Naive thymus-derived CD8-positive, alpha-beta T cell (primary cell): ENCODE data around the gene MEIOSIN. TPM values are rescaled to one million over a fixed set of nuclear protein-coding genes. Genes with fewer than 3 reads are reported as not detected.

Experiments used
- polyA plus RNA-seq, 3 donors: library from polyadenylated mRNA; unstranded; fragments of 300-500 nt; fragmentation: Illumina TruSeq; gene quantifications; one replicate each; pipeline ENCODE4 v1.2.3, GENCODE V29; 2021
- total RNA-seq, 8 experiments: library from RNA in 2 of 8; stranded (reverse) in 2 of 8; gene quantifications; one replicate each; pipeline ENCODE4 v1.2.3 and lab custom pipeline; 2021 to 2026

MEIOSIN gene
- total and polyA plus RNA-seq, 5 experiments from 2014 or later = not detected

Other genes starting within 250 kb of the MEIOSIN start
- gene RTN2, start 236.4 kb upstream of the MEIOSIN start, total RNA-seq = 1 to 10 TPM; 1.0 to 1.8 TPM
- under 1 TPM in 2 of 3 donors, not detected in 1; 0.27 to 0.41 TPM for gene RTN2, start 236.4 kb upstream of the MEIOSIN start, polyA plus RNA-seq
- 10 to 100 TPM; 12.4 to 15.6 TPM for gene PPM1N, start 235.0 kb upstream of the MEIOSIN start, total RNA-seq
- gene PPM1N, start 235.0 kb upstream of the MEIOSIN start, polyA plus RNA-seq = 1 to 10 TPM; 7.2 to 8.7 (median 7.7) TPM
- 10 to 100 TPM; 72.0 to 72.1 TPM for gene VASP, start 226.0 kb upstream of the MEIOSIN start, total RNA-seq
- 10 to 100 TPM; 39.9 to 49.6 (median 49.0) TPM for gene VASP, start 226.0 kb upstream of the MEIOSIN start, polyA plus RNA-seq
- 10 to 100 TPM in 1 of 2 experiments, 1 to 10 TPM in 1; 8.8 to 10.6 TPM for gene OPA3, start 148.6 kb upstream of the MEIOSIN start, total RNA-seq
- gene OPA3, start 148.6 kb upstream of the MEIOSIN start, polyA plus RNA-seq = 10 to 100 TPM in 2 of 3 donors, 1 to 10 TPM in 1; 7.5 to 25.3 (median 13.2) TPM
- not detected for gene GPR4, start 131.2 kb upstream of the MEIOSIN start, total RNA-seq
- not detected for gene GPR4, start 131.2 kb upstream of the MEIOSIN start, polyA plus RNA-seq
- 10 to 100 TPM; 52.1 to 56.8 TPM for gene EML2, start 94.0 kb upstream of the MEIOSIN start, total RNA-seq
- 10 to 100 TPM in 2 of 3 donors, 1 to 10 TPM in 1; 8.8 to 17.8 (median 11.5) TPM for gene EML2, start 94.0 kb upstream of the MEIOSIN start, polyA plus RNA-seq
- gene GIPR, start 65.2 kb upstream of the MEIOSIN start, total RNA-seq = 10 to 100 TPM in 1 of 2 experiments, 1 to 10 TPM in 1; 9.7 to 10.4 TPM
- gene GIPR, start 65.2 kb upstream of the MEIOSIN start, polyA plus RNA-seq = under 1 TPM in 2 of 3 donors, not detected in 1; 0.38 to 0.61 TPM
- 100 to 1,000 TPM; 395 to 410 TPM for gene SNRPD2, start 41.5 kb upstream of the MEIOSIN start, total RNA-seq
- 1,000 to 10,000 TPM; 1,119 to 1,289 (median 1,220) TPM for gene SNRPD2, start 41.5 kb upstream of the MEIOSIN start, polyA plus RNA-seq
- 10 to 100 TPM in 1 of 2 experiments, 1 to 10 TPM in 1; 7.3 to 11.4 TPM for gene QPCTL, start 40.8 kb upstream of the MEIOSIN start, total RNA-seq
- 1 to 10 TPM in 2 of 3 donors, under 1 TPM in 1; 0.65 to 2.3 (median 1.6) TPM for gene QPCTL, start 40.8 kb upstream of the MEIOSIN start, polyA plus RNA-seq
- gene FBXO46, start 2.5 kb upstream of the MEIOSIN start, total RNA-seq = 10 to 100 TPM; 35.3 to 42.3 TPM
- gene FBXO46, start 2.5 kb upstream of the MEIOSIN start, polyA plus RNA-seq = 10 to 100 TPM; 12.4 to 15.2 (median 12.5) TPM
- gene SIX5, start 35.8 kb downstream of the MEIOSIN start, total RNA-seq = 1 to 10 TPM; 1.4 to 1.8 TPM
- under 1 TPM; 0.08 to 0.11 (median 0.09) TPM for gene SIX5, start 35.8 kb downstream of the MEIOSIN start, polyA plus RNA-seq
- 10 to 100 TPM; 44.2 to 44.3 TPM for gene DMPK, start 49.1 kb downstream of the MEIOSIN start, total RNA-seq
- under 1 TPM; 0.60 to 0.99 (median 0.81) TPM for gene DMPK, start 49.1 kb downstream of the MEIOSIN start, polyA plus RNA-seq
- 10 to 100 TPM; 49.5 to 54.1 TPM for gene DMWD, start 59.4 kb downstream of the MEIOSIN start, total RNA-seq
- 10 to 100 TPM in 2 of 3 donors, 1 to 10 TPM in 1; 8.0 to 16.5 (median 11.9) TPM for gene DMWD, start 59.4 kb downstream of the MEIOSIN start, polyA plus RNA-seq
- under 1 TPM; 0.36 to 0.57 TPM for gene RSPH6A, start 81.9 kb downstream of the MEIOSIN start, total RNA-seq
- not detected for gene RSPH6A, start 81.9 kb downstream of the MEIOSIN start, polyA plus RNA-seq
- gene SYMPK, start 129.7 kb downstream of the MEIOSIN start, total RNA-seq = 10 to 100 TPM; 89.9 to 91.1 TPM
- gene SYMPK, start 129.7 kb downstream of the MEIOSIN start, polyA plus RNA-seq = 10 to 100 TPM in 2 of 3 donors, 1 to 10 TPM in 1; 4.4 to 15.4 (median 13.8) TPM
- gene FOXA3, start 130.9 kb downstream of the MEIOSIN start, total RNA-seq = not detected
- gene FOXA3, start 130.9 kb downstream of the MEIOSIN start, polyA plus RNA-seq = not detected
- gene IRF2BP1, start 152.7 kb downstream of the MEIOSIN start, total RNA-seq = 10 to 100 TPM; 32.9 to 33.8 TPM
- gene IRF2BP1, start 152.7 kb downstream of the MEIOSIN start, polyA plus RNA-seq = 1 to 10 TPM; 7.0 to 9.1 (median 7.6) TPM
- 10 to 100 TPM; 10.5 to 10.9 TPM for gene MYPOP, start 169.2 kb downstream of the MEIOSIN start, total RNA-seq
- under 1 TPM in 1 of 3 donors, not detected in 2; 0.23 TPM for gene MYPOP, start 169.2 kb downstream of the MEIOSIN start, polyA plus RNA-seq
- not detected for gene NANOS2, start 181.3 kb downstream of the MEIOSIN start, total RNA-seq
- not detected for gene NANOS2, start 181.3 kb downstream of the MEIOSIN start, polyA plus RNA-seq
- gene NOVA2, start 240.4 kb downstream of the MEIOSIN start, total RNA-seq = not detected
- gene NOVA2, start 240.4 kb downstream of the MEIOSIN start, polyA plus RNA-seq = not detected